Fibroblast of pulmonary artery (primary cell): ENCODE results near the gene HOXD3.

ENCODE experiments used
- DNase-seq: peaks from one replicate; pipeline ENCODE4 v3.0.0-alpha.2; 2010; ENCODE audit warnings: low read depth
- H3K4me3 ChIP-seq: replicated peaks from 2 replicates; pipeline ENCODE4 v1.5.1; 2011; ENCODE audit warnings: low read depth, mild to moderate bottlenecking, control low read depth, low read length, moderate library complexity
- CTCF ChIP-seq: IDR thresholded peaks from 2 replicates; pipeline ENCODE4 v1.5.1; 2011; ENCODE audit warnings: mild to moderate bottlenecking, control low read depth, low read length, inconsistent platforms; ENCODE audit errors: missing control alignments

Gene HOXD3

DNA sequence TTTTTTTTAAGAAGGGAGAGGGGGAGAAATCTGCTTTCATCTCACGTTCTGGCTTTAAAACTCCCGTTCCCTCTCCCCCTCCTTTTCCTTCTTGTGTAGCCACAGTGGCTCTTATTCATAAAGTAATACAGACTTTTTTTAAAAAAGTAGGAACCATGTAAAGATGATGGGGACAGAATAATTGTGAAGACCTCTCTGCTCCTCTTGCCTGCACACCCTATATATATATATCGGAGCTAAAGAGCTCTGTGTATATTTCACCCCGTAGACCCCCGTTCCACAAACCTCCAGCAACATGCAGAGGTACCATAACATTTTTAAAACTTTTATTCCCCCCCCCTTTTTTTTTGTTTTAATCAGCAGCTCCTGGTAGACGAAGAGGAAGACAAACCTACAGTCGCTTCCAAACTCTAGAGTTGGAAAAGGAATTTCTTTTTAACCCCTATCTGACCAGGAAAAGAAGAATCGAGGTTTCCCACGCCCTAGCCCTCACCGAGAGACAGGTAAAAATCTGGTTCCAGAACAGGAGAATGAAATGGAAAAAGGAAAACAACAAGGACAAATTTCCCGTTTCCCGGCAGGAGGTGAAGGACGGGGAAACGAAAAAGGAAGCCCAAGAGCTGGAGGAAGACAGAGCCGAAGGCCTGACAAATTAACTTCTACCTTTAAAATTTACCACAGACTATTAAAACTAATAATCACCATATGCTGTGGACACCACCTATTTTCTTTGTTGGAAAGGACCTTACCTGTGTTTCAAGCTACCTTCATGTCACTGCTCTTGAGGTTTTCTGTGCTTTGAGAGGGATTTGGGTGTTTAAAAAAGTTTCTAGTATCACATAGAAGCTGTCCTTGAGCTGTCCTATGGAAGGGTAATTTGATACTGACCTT lies 25.9 kb upstream of the HOXD3 start:
- DNase-seq = no peak
- H3K4me3 ChIP-seq = no peak overlapping the region
- no peak for TF ChIP-seq CTCF

- H3K4me3 ChIP-seq = no peak overlapping the region
- TF ChIP-seq CTCF = no peak
- DNase-seq = no peak
Measured at GRCh38 chr2:176131848-176132158, 25.3 kb upstream of the HOXD3 start.

GRCh38 chr2:176132205-176133171 lies 24.6 kb upstream of the HOXD3 start:
- no peak for DNase-seq
- H3K4me3 ChIP-seq = no peak overlapping the region
- TF ChIP-seq CTCF = no peak

DNA sequence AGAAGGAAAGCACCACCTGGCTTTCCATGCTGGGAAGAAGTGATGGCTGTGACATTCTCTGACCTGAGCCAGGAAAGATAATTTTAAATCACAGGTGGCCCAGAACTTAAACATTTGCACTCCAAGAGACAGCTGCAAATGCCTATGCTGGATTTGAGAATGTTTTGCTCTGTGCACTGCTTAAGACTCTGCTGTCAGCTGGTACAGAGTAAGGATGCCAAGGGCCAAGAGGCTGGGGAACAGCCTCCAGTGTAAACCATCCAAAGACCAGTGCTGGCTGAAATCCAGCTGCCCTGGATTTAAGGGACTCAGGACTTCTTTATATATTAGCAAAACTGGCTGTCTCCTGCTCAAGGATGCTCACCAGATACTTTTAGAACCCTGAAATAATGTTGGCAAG lies 23.7 kb upstream of the HOXD3 start:
- no peak overlapping the region for H3K4me3 ChIP-seq
- no peak for TF ChIP-seq CTCF
- no peak for DNase-seq

DNA sequence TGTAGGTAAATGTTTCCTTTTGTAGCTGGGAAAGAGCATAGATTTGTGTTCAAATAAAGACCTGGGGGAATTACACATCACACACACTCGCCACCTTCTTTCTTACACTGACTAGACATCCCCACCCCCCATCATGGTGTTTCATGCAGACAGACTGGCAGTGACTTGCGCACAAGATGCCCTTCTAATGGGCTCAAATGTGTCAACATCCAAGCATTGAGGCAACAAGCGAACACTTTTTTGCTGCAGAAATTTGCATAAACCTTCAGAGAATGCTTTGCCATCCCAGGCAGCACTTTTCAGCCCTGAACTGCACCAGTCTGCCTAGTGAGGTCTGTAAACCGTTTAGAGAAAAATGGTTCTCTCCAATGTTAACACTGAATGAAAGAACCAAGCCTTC lies 23.1 kb upstream of the HOXD3 start:
- TF ChIP-seq CTCF = no peak
- DNase-seq = no peak
- H3K4me3 ChIP-seq = no peak overlapping the region

GRCh38 chr2:176135035-176135440 lies 22.1 kb upstream of the HOXD3 start:
- TF ChIP-seq CTCF = no peak
- no peak overlapping the region for H3K4me3 ChIP-seq
- DNase-seq = no peak
